Stimulated activated CD4-positive, alpha-beta T cell treated with anti-CD3 and anti-CD28 coated beads, Interleukin-1b, Interleukin-23, amount 100 ng/mL, for 1 hour (primary cell): ENCODE measurements around the gene ARX.

Source experiments
- DNase-seq, 2 donors: peaks; one replicate each; pipeline ENCODE4 v3.0.0-alpha.2; 2020; ENCODE audit warnings: low read depth in 2 of 2

The ARX gene

GRCh38 chrX:25015486-25016360, at the start of gene ARX:
TSS of gene ARX (minus strand) at chrX:25015965. CDS start at chrX:25015737, 228 bp downstream.
- no peak for DNase-seq

GRCh38 chrX:25059273-25059672, 43.5 kb upstream of the ARX start:
- no peak for DNase-seq

GRCh38 chrX:25052798-25053534, 37.2 kb upstream of the ARX start:
- no peak for DNase-seq

GRCh38 chrX:25049971-25050370, 34.2 kb upstream of the ARX start:
- no peak for DNase-seq

- no peak for DNase-seq
Observed at GRCh38 chrX:25049357-25049756, 33.6 kb upstream of the ARX start.

GRCh38 chrX:25048178-25048577, 32.4 kb upstream of the ARX start:
- DNase-seq = no peak

GRCh38 chrX:25043192-25043591, 27.4 kb upstream of the ARX start:
- DNase-seq = no peak

- no peak for DNase-seq
Observed at GRCh38 chrX:25039036-25039435, 23.3 kb upstream of the ARX start.

- DNase-seq = no peak
Observed at GRCh38 chrX:25034889-25035288, 19.1 kb upstream of the ARX start.

- no peak for DNase-seq
Observed at GRCh38 chrX:25029288-25029825, 13.6 kb upstream of the ARX start.

GRCh38 chrX:25028726-25029125, 13.0 kb upstream of the ARX start:
- no peak for DNase-seq

- DNase-seq = no peak
Observed at GRCh38 chrX:25026576-25026975, 10.8 kb upstream of the ARX start.

GRCh38 chrX:25025615-25026014, 9.8 kb upstream of the ARX start:
- no peak for DNase-seq

- DNase-seq = no peak
Observed at GRCh38 chrX:25023908-25024307, 8.1 kb upstream of the ARX start.

GRCh38 chrX:25022499-25023325, 6.9 kb upstream of the ARX start:
- DNase-seq = no peak

GRCh38 chrX:25020905-25021449, 5.2 kb upstream of the ARX start:
- no peak for DNase-seq

GRCh38 chrX:25020391-25020904, 4.7 kb upstream of the ARX start:
- DNase-seq = no peak

- DNase-seq = no peak
Observed at GRCh38 chrX:25019707-25020390, 4.1 kb upstream of the ARX start.

GRCh38 chrX:25018682-25019081, 2.9 kb upstream of the ARX start:
- no peak for DNase-seq

GRCh38 chrX:25017667-25018247, 2.0 kb upstream of the ARX start:
- DNase-seq = no peak
